Subcutaneous abdominal adipose tissue (tissue), 5 donors: ENCODE measurements around the gene PRKCA.

Experiments used
- H3K27ac ChIP-seq: one replicate; pipeline ENCODE4 v1.7.0; 2013; ENCODE audit warnings: low read depth, mild to moderate bottlenecking, inconsistent platforms, low read length, moderate library complexity
- H3K27me3 ChIP-seq, 5 donors: one replicate each; pipeline ENCODE4 v1.7.0; 2013; ENCODE audit warnings: low read length in 5 of 5, inconsistent platforms in 1 of 5; ENCODE audit not compliant: control insufficient read depth in 5 of 5, insufficient read depth in 4 of 5
- H3K36me3 ChIP-seq, 5 donors: one replicate each; pipeline ENCODE4 v1.7.0; 2013; ENCODE audit warnings: low read length in 5 of 5; ENCODE audit not compliant: control insufficient read depth in 5 of 5, insufficient read depth in 5 of 5
- H3K4me1 ChIP-seq, 5 donors: one replicate each; pipeline ENCODE4 v1.7.0; 2013; ENCODE audit warnings: low read length in 5 of 5, mild to moderate bottlenecking in 3 of 5, moderate library complexity in 1 of 5; ENCODE audit not compliant: control insufficient read depth in 5 of 5, insufficient read depth in 5 of 5
- H3K4me3 ChIP-seq, 5 donors: one replicate each; pipeline ENCODE4 v1.7.0; 2013; ENCODE audit warnings: low read length in 5 of 5, low read depth in 1 of 5
- H3K9ac ChIP-seq, 5 donors: one replicate each; pipeline ENCODE4 v1.7.0; 2013; ENCODE audit warnings: low read length in 5 of 5, mild to moderate bottlenecking in 4 of 5, moderate library complexity in 3 of 5
- H3K9me3 ChIP-seq, 5 donors: one replicate each; pipeline ENCODE4 v1.7.0; 2013; ENCODE audit warnings: low read length in 5 of 5; ENCODE audit not compliant: control insufficient read depth in 5 of 5
- donor health status: healthy.
- donor health status: healthy.
- donor health status: healthy.
- donor health status: healthy.
- donor health status: healthy.

The PRKCA gene

GRCh38 chr17:66855204-66855603 lies 552.8 kb downstream of the PRKCA start:
- no peaks in the 10 kb centered on the region for H3K36me3 ChIP-seq
- peaks cover 0 to 5% (median 0%) of the 10 kb centered on the region in 5 donors for H3K4me1 ChIP-seq
- peaks cover 0 to 8% (median 4%) of the 10 kb centered on the region in 5 donors for H3K9me3 ChIP-seq

DNA sequence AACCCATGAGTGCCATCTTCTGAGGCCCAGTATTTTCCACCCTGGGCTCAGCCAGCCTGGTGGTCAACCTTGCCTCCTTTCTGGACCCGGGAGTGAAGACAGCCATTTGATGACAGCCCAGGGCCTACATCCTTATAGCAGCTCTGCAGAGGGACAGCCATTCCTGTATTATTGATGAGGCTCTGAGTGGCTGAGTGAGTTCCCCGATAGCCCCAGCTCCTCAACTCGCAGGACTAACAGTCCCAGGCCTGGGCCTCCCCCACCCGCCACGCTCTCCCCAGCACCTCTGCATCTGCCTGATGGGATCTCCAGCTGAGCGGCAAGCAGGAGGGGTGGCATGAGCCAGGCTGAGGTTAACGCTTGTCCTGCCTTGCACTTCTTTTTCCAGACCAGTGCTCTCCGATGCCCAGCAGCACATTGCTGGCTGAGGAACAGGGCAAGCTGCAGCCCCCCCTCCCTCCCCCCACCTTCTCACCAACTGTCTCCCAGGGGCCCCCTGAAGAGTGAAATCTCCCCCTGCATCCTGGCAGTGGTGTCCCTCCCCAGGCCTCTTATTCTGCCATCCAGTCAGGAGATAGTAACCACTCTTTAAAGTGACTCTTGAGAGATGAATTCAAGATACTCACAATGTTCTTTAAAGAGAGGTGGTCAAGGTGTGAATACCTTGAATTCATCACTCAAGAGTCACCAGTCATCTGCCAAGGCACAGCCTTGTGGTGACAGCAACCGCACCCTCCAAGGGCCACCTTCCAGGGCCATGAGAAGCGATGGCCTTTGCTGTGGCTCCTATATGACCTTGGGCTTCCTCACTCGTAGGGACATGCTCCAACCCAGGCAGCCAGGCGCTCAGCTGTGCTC lies 556.0 kb downstream of the PRKCA start:
- no peak overlapping the region for H3K4me3 ChIP-seq
- H3K27me3 ChIP-seq = no peaks in the 10 kb centered on the region
- no peaks in the 10 kb centered on the region for H3K36me3 ChIP-seq
- no peaks in the 10 kb centered on the region for H3K4me1 ChIP-seq
- H3K9ac ChIP-seq = no peak overlapping the region
- H3K27ac ChIP-seq = no peak overlapping the region
- H3K9me3 ChIP-seq = peaks cover 0 to 8% (median 4%) of the 10 kb centered on the region in 5 donors

More at GRCh38 chr17:66855204-66855603, 552.8 kb downstream of the PRKCA start:
- no peak overlapping the region for H3K27ac ChIP-seq
- H3K27me3 ChIP-seq = no peaks in the 10 kb centered on the region
- H3K4me3 ChIP-seq = no peak overlapping the region
- H3K9ac ChIP-seq = no peak overlapping the region

DNA sequence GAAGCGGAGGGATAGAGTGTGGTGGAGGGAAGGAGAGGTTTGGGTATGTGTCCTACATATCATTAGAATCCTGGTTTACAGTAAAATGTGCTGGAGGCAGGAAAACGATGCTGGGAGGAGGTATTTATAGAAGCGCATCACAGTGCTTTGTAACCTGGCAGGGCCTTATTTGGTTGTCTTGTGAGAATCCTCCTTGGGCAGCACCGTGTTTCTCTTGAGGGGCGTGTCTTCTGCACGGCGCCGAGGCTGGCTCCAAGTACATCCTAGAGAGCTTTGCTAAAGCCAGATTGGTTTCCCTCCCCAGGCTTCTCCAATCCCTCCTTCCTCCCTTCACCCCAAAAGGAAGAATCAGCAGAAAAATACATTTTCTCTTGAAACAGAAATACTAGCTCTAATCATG lies 556.9 kb downstream of the PRKCA start:
- Histone ChIP-seq H3K36me3 (no peaks in the 10 kb centered on the region), H3K27ac (no peak overlapping the region), H3K4me3 (no peak overlapping the region), H3K9ac (no peak overlapping the region), H3K27me3 (no peaks in the 10 kb centered on the region), H3K9me3 (peaks cover 2 to 13% (median 12%) of the 10 kb centered on the region in 5 donors), H3K4me1 (no peaks in the 10 kb centered on the region)

- Histone ChIP-seq H3K9ac (no peak overlapping the region), H3K9me3 (peaks cover 2 to 11% (median 5%) of the 10 kb centered on the region in 5 donors), H3K27ac (no peak overlapping the region), H3K4me3 (no peak overlapping the region), H3K27me3 (no peaks in the 10 kb centered on the region), H3K36me3 (no peaks in the 10 kb centered on the region), H3K4me1 (no peaks in the 10 kb centered on the region)
These were observed 557.8 kb downstream of the PRKCA start for GRCh38 chr17:66860204-66860603.
